Effector CD8-positive, alpha-beta T cell (primary cell): ENCODE measurements around the gene TPM3.
"Not testable (repeated sequence)": the region's sequence is repeated elsewhere in the genome, so short reads cannot be mapped to it uniquely, and the experiment has no call there.

Experiments used
- DNase-seq: peaks from one replicate; lab custom pipeline; 2025; lab: John Stamatoyannopoulos, UW

TPM3 gene

DNA sequence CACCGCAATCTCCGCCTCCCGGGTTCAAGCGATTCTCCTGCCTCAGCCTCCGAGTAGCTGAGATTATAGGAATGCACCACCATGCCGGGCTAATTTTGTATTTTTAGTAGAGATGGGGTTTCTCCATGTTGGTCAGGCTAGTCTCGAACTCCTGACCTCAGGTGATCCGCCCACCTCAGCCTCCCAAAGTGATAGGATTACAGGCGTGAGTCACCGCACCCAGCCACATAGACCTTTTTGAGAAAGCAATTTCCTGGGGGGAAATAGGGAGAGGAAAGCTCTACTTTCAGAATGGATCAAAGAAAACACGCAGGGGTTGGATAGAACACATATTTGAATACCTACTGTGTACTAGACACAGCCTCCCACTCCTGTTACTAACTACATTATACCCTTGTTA is 13.9 kb upstream of the TPM3 start:
- DNase-seq = not testable (repeated sequence)

DNA sequence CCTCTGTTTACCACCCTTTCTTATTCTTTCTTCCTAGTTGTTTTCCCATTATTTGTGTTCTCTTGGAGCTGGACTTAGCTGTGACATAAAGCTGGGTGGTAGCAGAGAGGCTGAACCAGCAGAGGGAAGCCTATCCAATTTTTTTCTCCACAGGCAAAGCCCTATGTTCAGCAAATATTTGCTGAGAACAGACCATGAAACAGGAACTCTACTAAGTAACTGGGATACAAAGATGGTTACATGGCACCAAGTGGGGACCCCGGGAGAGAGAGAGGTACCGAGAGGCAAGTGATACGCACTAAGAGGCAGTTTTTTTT is 7.6 kb upstream of the TPM3 start:
- DNase-seq = no peak

DNA sequence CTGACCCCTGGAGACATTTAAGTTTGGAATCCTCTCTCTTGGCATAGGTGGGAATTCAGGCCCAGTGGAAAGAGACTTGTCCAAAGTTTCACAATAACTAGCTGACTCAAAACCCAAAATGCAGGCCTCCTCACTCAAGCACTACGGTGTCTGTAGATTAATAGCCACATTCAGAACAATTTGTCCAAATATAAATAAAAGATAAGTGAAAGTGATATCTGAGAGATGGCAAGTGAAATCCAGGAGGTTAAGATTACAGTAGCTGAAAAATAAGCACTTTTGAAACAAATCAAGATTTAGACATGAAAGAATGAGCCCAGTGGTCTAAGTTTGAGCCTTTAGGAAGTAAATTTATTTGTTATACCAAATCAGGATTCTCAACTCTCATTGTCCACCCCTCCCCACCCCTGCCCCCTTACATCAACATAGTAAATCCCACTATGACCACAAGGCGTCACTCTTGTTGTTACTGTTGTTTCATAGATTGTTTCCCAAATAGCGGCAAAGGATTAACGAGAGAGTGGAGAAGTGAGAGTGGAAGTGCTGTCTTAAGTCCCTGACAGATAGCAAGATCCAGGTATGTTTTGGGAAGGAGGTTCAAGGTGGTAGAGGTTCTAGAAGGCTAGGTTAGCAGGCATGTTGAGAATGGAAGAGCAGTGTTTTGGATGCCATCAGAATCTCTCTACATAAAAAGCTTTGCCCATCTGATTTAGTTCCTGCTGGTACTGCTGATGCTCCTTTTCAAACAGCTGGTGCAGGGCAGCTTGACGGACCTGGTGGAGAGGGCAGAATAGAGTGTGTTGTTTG is 7.1 kb upstream of the TPM3 start:
- peak; percentile 3 for DNase-seq

- DNase-seq = no peak
Measured at GRCh38 chr1:154193821-154194220, 1.9 kb upstream of the TPM3 start.

DNA sequence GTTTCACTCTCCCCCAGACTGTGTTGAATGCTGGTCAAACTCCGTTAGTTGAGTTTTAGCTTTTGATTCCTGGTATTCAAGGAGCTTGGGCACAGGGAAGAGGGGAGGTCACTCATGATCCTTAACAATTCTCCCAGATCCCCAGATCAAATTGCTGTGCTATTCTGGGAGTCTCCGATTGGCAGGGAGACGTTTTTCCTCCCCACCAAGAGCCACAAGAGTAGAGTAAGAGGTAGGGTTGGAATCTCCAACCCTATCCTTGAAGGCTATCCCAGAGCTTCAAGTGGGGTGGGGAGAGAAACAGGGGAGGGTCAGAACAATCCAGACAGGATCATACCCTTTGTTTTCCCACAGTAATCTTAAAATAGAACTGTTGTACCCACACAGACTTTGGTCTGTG is 576 bp upstream of the TPM3 start:
- no peak for DNase-seq

- DNase-seq = no peak
Measured at GRCh38 chr1:154190550-154190949, 1.4 kb downstream of the TPM3 start.

GRCh38 chr1:154186852-154187501 is 4.9 kb downstream of the TPM3 start:
- DNase-seq = no peak

DNA sequence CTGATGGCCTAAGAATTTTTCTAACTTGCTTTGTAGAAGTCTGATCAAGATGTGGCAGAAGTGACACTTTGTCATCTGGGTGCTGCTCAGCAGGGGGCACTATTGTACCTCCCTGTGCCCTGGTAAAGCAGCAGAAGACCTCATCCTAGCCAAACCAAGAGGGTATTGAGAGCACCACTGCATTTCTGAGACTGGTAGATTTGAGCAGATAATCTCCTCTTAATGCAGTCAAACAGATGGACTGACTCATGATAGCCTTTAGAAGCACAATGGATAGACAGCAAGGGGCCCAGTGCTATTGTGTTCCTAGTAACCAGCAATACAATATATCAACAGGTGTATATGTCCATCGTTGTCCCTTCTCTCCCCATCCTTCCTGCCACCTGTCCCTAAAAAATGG is 5.7 kb downstream of the TPM3 start:
- DNase-seq = peak; percentile 21

DNA sequence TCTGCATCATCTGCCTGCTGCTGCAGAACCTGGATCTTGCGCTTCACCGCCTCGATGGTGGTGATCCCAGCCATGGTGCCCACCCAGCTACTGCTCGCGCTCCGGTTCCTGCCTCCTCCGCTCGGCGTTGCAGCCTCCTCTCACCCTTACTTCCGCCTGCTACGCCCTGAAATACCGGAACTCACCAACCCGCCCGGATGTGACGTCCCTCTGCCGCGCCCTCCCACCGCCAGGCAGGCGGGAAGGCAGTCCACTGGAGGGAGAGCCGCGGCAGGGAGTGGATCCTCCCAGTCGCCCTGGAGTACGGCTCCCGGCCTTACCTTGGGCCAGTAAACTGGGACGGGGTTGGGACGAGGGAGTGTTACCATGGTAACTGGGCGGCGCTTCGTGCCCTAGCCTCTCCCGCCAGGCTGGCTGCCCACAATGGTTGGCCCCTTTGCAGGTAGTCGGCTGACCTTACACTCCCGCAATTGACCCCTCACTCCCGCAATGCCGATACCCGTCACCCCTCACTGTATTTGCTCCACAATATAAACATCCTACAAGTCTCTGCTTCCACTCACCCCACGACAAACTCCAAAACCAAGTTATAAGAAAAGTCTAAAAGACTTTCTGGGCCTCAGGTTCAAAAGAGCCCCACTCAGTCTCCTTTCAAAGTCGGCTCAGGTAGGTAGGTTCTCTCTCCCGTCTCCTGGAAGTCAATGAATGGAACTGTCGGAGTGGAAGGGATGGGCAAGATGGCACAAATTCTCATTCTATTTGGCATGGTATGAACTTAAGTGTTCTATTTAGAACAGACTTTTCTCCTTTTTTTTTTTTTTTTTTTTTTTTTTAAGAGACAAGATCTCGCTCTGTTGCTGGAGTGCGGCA is 8.6 kb downstream of the TPM3 start:
- peak; percentile 88 for DNase-seq

DNA sequence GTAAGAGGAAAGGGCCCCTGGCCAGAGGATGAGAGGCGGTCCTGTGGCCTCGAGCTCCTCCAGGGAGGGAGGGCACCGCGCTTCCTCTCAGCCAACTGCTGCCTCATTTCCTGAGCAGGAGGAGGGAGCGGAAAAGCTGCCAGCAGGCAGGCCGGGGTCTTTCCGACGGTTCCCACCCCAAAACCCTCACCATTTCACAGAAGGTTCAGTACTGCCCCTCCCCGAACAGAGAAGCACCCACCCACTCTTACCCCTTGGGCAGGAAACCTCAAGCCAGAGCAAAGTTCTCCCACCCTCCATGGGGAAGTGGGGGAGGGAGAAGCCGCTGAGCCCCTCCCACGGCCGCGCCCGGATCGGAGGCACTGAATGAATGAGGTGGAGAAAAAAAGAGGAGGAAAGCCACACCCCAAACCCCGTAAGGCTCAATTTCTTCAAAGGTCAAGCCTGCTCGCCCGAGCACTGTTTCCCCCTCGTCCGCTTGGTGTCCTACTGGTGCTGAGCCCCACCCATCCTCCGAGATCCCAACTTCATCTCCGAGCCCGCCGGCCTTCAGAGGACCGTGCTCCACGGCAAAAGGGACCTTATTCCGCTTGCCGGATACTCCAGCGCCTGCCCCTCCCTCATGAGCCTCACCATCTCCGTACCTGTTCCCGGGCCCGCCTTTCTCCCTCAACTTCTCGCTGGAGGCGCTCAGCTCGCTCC is 9.4 kb downstream of the TPM3 start:
- peak; percentile 58 for DNase-seq

DNA sequence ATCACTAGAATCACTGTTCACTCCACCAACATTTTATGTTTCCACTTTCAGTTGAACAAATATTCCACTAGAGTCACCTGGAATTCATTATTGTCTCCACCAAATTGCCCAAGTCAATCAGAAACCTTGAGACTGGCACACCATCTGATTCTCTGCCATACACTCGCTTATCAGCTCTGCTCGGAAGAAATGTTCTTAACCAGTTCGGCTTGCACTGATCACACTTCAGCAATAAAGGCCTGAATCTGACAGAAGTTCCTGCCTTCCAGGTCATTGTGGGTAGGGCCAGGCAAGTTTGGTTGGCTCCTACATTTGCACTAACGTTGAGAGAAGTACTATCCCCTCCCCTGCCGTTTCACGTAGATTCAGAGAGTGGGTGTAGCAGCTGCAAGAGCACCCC is 10.0 kb downstream of the TPM3 start:
- DNase-seq = no peak

DNA sequence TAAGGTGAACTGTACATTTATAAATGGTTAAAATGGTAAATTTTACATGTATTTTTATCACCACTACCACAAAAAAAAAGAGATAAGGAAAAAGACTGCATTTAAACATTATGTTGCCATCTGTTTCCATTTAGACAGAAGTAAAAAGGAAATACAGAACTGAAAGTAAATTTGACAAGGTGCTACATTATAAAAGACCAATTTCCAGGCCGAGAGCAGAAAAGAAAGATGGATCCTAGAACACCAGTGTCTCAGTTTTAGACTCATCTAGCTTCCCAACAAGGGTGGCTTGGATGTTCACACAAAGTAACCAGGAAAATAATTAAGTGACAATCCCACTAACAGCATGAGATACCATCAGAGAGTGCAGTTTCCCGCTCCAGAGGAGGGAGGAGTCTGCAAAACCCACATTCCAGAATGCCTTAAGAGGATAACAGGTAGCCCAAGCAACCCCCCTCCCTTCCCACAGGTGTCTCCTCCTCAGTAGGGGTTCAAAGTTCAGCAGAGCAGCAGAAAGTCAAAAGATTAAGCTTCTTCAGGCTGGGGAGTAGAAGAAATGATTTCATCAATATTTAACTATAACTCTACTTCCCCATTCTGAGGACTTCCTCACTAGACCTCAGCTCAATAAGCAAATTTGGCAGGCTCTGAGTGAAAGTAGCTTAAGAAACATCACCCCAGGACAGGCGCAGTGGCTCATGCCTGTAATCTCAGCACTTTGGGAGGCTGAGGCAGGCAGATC is 11.8 kb downstream of the TPM3 start:
- no peak for DNase-seq

GRCh38 chr1:154178911-154179811 is 12.7 kb downstream of the TPM3 start:
- DNase-seq = no peak

GRCh38 chr1:154178013-154178412 is 13.9 kb downstream of the TPM3 start:
- no peak for DNase-seq

DNA sequence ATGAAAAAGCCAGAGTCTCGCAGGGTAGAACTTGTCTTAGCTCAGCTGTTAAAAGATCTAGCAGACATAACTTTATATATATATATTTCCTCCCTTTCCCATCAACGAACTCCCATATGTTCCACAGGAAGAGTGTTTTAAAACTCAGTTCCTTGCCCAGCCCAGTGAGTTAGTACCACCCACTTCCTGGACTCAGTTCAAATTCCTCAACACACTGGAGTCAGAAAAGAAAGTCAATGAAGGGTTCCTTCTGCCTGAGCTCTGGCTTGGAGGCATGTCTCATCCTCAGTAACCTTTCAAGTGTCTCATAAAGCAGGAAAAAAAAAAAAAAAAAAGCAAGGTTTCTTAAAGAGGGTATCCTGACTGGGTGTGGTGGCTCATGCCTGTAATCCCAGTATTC is 15.6 kb downstream of the TPM3 start:
- no peak for DNase-seq

DNA sequence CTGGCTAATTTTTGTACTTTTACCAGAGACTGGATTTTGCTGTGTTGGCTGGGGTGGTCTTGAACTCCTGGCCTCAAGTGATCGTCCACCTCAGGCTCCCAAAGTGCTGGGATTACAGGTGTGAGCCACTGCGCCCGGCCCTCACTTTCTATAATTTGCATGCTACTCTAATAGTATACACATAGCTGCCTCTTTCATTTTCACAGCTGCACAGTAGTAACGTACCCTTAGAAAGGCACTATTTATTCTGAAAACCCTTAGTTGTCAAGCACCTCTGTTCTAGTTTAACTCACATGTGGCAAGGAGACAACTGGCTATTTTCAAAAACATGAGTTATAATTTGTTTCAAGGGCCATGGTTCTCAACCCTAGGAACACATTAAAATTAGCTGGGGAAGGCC is 17.2 kb downstream of the TPM3 start:
- no peak for DNase-seq

GRCh38 chr1:154171880-154172279 is 20.0 kb downstream of the TPM3 start:
- no peak for DNase-seq

- no peak for DNase-seq
Measured at GRCh38 chr1:154171223-154171583, 20.7 kb downstream of the TPM3 start.

GRCh38 chr1:154170547-154171222 is 21.2 kb downstream of the TPM3 start:
- DNase-seq = no peak

GRCh38 chr1:154167461-154167860 is 24.4 kb downstream of the TPM3 start:
- DNase-seq = no peak
